Dedifferentiated amniotic fluid mesenchymal stem cell (primary cell): ENCODE results near the gene FOXP1.
A peak's percentile ranks its signal among the peaks of the same experiment; 100 is the strongest.

Experiments used
- DNase-seq: peaks from one replicate; pipeline ENCODE4 v3.0.0-alpha.2; 2016; ENCODE audit errors: extremely low spot score

Gene FOXP1

GRCh38 chr3:71060536-71060935 is 523.0 kb downstream of the FOXP1 start:
- DNase-seq, result no peak

GRCh38 chr3:71057526-71057894 is 526.0 kb downstream of the FOXP1 start:
- no peak for DNase-seq

- DNase-seq, result no peak
These were observed 527.2 kb downstream of the FOXP1 start for GRCh38 chr3:71056327-71056726.

- DNase-seq, result no peak
These were observed 528.1 kb downstream of the FOXP1 start for GRCh38 chr3:71055257-71056001.

- no peak for DNase-seq
These were observed 529.2 kb downstream of the FOXP1 start for GRCh38 chr3:71054312-71054711.

GRCh38 chr3:71053495-71053894 is 530.0 kb downstream of the FOXP1 start:
- DNase-seq, result no peak

GRCh38 chr3:71052716-71053115 is 530.8 kb downstream of the FOXP1 start:
- DNase-seq, result no peak

GRCh38 chr3:71051893-71052687 is 531.4 kb downstream of the FOXP1 start:
- no peak for DNase-seq

GRCh38 chr3:71051259-71051595 is 532.3 kb downstream of the FOXP1 start:
- no peak for DNase-seq

- no peak for DNase-seq
These were observed 532.8 kb downstream of the FOXP1 start for GRCh38 chr3:71050538-71051258.

- DNase-seq, result peak; percentile 47
These were observed 533.4 kb downstream of the FOXP1 start for GRCh38 chr3:71050166-71050537.

GRCh38 chr3:71048948-71049347 is 534.6 kb downstream of the FOXP1 start:
- no peak for DNase-seq

GRCh38 chr3:71047616-71048531 is 535.7 kb downstream of the FOXP1 start:
- no peak for DNase-seq

- no peak for DNase-seq
These were observed 536.7 kb downstream of the FOXP1 start for GRCh38 chr3:71046791-71047190.

- no peak for DNase-seq
These were observed 537.6 kb downstream of the FOXP1 start for GRCh38 chr3:71045917-71046282.

- DNase-seq, result no peak
These were observed 538.2 kb downstream of the FOXP1 start for GRCh38 chr3:71045212-71045916.

GRCh38 chr3:71042759-71043158 is 540.8 kb downstream of the FOXP1 start:
- DNase-seq, result no peak

- no peak for DNase-seq
These were observed 542.2 kb downstream of the FOXP1 start for GRCh38 chr3:71041371-71041770.

GRCh38 chr3:71039332-71039731 is 544.2 kb downstream of the FOXP1 start:
- DNase-seq, result no peak

GRCh38 chr3:71037775-71038174 is 545.8 kb downstream of the FOXP1 start:
- DNase-seq, result no peak

GRCh38 chr3:71035886-71036285 is 547.6 kb downstream of the FOXP1 start:
- DNase-seq, result no peak
